ENCODE results near the gene PRR12. TPM values are rescaled to one million over a fixed set of nuclear protein-coding genes. Genes with fewer than 3 reads are reported as not detected.

The PRR12 gene
- total and polyA plus RNA-seq, 2 donors (not counting 1 experiment from before 2014, with no cell fraction given) = 8.4 to 70.7 TPM

GRCh38 chr19:49645592-49645991, 54.6 kb downstream of the PRR12 start:
- peaks cover 68% of the 10 kb centered on the region for H3K79me2 ChIP-seq (ENCODE audit: control insufficient read depth, insufficient read depth, low read length)
- no peak overlapping the region for H3K27ac ChIP-seq (ENCODE audit: low read length in 2 of 2)
- no peaks in the 10 kb centered on the region for H3K9me3 Mint-ChIP-seq (ENCODE audit: insufficient read depth)
- no peak overlapping the region for H3K9ac ChIP-seq (ENCODE audit: low read length)
- TF ChIP-seq CTCF (IDR thresholded peaks at IDR 0.05) = no peak
- no peak for TF ChIP-seq EZH2 (IDR thresholded peaks at IDR 0.05; ENCODE audit: borderline replicate concordance, insufficient read depth, low read depth, low read length, poor library complexity, severe bottlenecking)
- intact Hi-C loops (cut with micrococcal nuclease) = no loop called here
- H2AFZ ChIP-seq (ENCODE audit: insufficient read depth, low read depth, low read length, poor library complexity, severe bottlenecking) = no peak overlapping the region
- no peak overlapping the region for H3K4me2 ChIP-seq (replicated peaks; ENCODE audit: low read depth, low read length, poor library complexity, severe bottlenecking)
- ChIA-PET POLR2A (no interaction called here), CTCF (interaction anchor here (0.5 kb wide), 1 partner anchor 195 kb away, joined by 5 read pairs; no protein-coding TSS in a partner anchor)
- H3K36me3 ChIP-seq (replicated peaks in 1 of 2; ENCODE audit: control extremely low read depth in 1 of 2, control insufficient read depth in 1 of 2, extremely low read depth in 1 of 2, insufficient read depth in 2 of 2, low read length in 1 of 2) = peaks cover 0 to 46% of the 10 kb centered on the region in 2 experiments
- peaks cover 36% of the 10 kb centered on the region for H3K4me1 Mint-ChIP-seq
- peaks cover 37% of the 10 kb centered on the region for H4K20me1 ChIP-seq (ENCODE audit: control insufficient read depth, insufficient read depth, low read length, poor library complexity, severe bottlenecking)
- H3K27me3 ChIP-seq (replicated peaks in 1 of 4; ENCODE audit: control extremely low read depth in 1 of 4, control insufficient read depth in 3 of 4, insufficient read depth in 4 of 4, low read length in 3 of 4) = no peaks in the 10 kb centered on the region
- H3K9me3 ChIP-seq (ENCODE audit: control extremely low read depth in 1 of 3, control insufficient read depth in 2 of 3, insufficient read depth in 1 of 3, low read length in 2 of 3) = no peaks in the 10 kb centered on the region
- no peaks in the 10 kb centered on the region for H3K27me3 Mint-ChIP-seq
- ATAC-seq (ENCODE audit: low read depth) (no peak), DNase-seq (no peak)
- H3K27ac Mint-ChIP-seq = no peak overlapping the region
- 97% methylated on average over 11 of the region's 11 CpGs for WGBS (ENCODE audit: insufficient coverage)
- H3K4me3 Mint-ChIP-seq = no peak overlapping the region
- peaks cover 20 to 34% of the 10 kb centered on the region in 2 donors for H3K4me1 ChIP-seq (ENCODE audit: control insufficient read depth in 2 of 2, insufficient read depth in 2 of 2, low read length in 2 of 2)
- H3K4me3 ChIP-seq (ENCODE audit: control extremely low read depth in 1 of 5, extremely low read depth in 1 of 5, insufficient read depth in 1 of 5, low read depth in 2 of 5, low read length in 4 of 5) = no peak overlapping the region

GRCh38 chr19:49645995-49646394, 55.0 kb downstream of the PRR12 start:
- peaks cover 17 to 30% of the 10 kb centered on the region in 2 donors for H3K4me1 ChIP-seq (ENCODE audit: control insufficient read depth in 2 of 2, insufficient read depth in 2 of 2, low read length in 2 of 2)
- POLR2A ChIA-PET = no interaction called here
- H3K27ac ChIP-seq (ENCODE audit: low read length in 2 of 2) = no peak overlapping the region
- no peak for DNase-seq
- peaks cover 0 to 47% of the 10 kb centered on the region in 2 experiments for H3K36me3 ChIP-seq (replicated peaks in 1 of 2; ENCODE audit: control extremely low read depth in 1 of 2, control insufficient read depth in 1 of 2, extremely low read depth in 1 of 2, insufficient read depth in 2 of 2, low read length in 1 of 2)
- no peaks in the 10 kb centered on the region for H3K9me3 ChIP-seq (ENCODE audit: control extremely low read depth in 1 of 3, control insufficient read depth in 2 of 3, insufficient read depth in 1 of 3, low read length in 2 of 3)
- H3K4me1 Mint-ChIP-seq = peaks cover 32% of the 10 kb centered on the region
- H3K27me3 ChIP-seq (replicated peaks in 1 of 4; ENCODE audit: control extremely low read depth in 1 of 4, control insufficient read depth in 3 of 4, insufficient read depth in 4 of 4, low read length in 3 of 4) = no peaks in the 10 kb centered on the region
- peaks cover 38% of the 10 kb centered on the region for H4K20me1 ChIP-seq (ENCODE audit: control insufficient read depth, insufficient read depth, low read length, poor library complexity, severe bottlenecking)
- peaks cover 64% of the 10 kb centered on the region for H3K79me2 ChIP-seq (ENCODE audit: control insufficient read depth, insufficient read depth, low read length)
- TF ChIP-seq CTCF (IDR thresholded peaks at IDR 0.05) = no peak
- no peak overlapping the region for H2AFZ ChIP-seq (ENCODE audit: insufficient read depth, low read depth, low read length, poor library complexity, severe bottlenecking)
- H3K9ac ChIP-seq (ENCODE audit: low read length) = no peak overlapping the region
- no peaks in the 10 kb centered on the region for H3K27me3 Mint-ChIP-seq
- no peak for ATAC-seq (ENCODE audit: low read depth)
- H3K27ac Mint-ChIP-seq = no peak overlapping the region
- 95% methylated on average over 7 of the region's 13 CpGs for WGBS (ENCODE audit: insufficient coverage)
- H3K9me3 Mint-ChIP-seq (ENCODE audit: insufficient read depth) = no peaks in the 10 kb centered on the region
- CTCF ChIA-PET = interaction anchor here (0.5 to 0.7 kb wide), 2 partner anchors 139 to 195 kb away, joined by 3 to 5 read pairs; no protein-coding TSS in a partner anchor
- H3K4me3 Mint-ChIP-seq = no peak overlapping the region
- H3K4me2 ChIP-seq (replicated peaks; ENCODE audit: low read depth, low read length, poor library complexity, severe bottlenecking) = no peak overlapping the region
- intact Hi-C loops (cut with micrococcal nuclease) = no loop called here
- no peak overlapping the region for H3K4me3 ChIP-seq (ENCODE audit: control extremely low read depth in 1 of 5, extremely low read depth in 1 of 5, insufficient read depth in 1 of 5, low read depth in 2 of 5, low read length in 4 of 5)
